BJ (cell line): Measurements from ENCODE around the gene FGF2. TPM values are rescaled to one million over a fixed set of nuclear protein-coding genes. Genes with fewer than 3 reads are reported as not detected.
"Not testable (repeated sequence)": the region's sequence is repeated elsewhere in the genome, so short reads cannot be mapped to it uniquely, and the experiment has no call there.

Source experiments
- CTCF ChIA-PET: fragments of 350-600 bp; formaldehyde crosslinking; extraction: SDS; loops from one replicate; lab custom pipeline; 2021; ENCODE audit warnings: antibody characterized with exemption, inconsistent platforms; lab: Yijun Ruan, JAX
- POLR2A ChIA-PET: fragments of 300-600 bp; sonication (Branson Sonifier 250); formaldehyde crosslinking; extraction: SDS; loops from one replicate; lab custom pipeline; 2021; ENCODE audit warnings: antibody characterized with exemption; lab: Charles Lee
- DNase-seq: peaks from one replicate; pipeline ENCODE4 v3.0.0-alpha.2; 2011; ENCODE audit warnings: low read depth
- H3K27me3 ChIP-seq: 2 replicates; pipeline ENCODE4 v1.6.0; 2011; ENCODE audit warnings: low read length; ENCODE audit not compliant: control insufficient read depth, insufficient read depth
- H3K36me3 ChIP-seq: 2 replicates; pipeline ENCODE4 v1.5.1; 2011; ENCODE audit warnings: low read length; ENCODE audit not compliant: control insufficient read depth, insufficient read depth
- H3K4me3 ChIP-seq: 2 replicates; pipeline ENCODE4 v1.5.1; 2011; ENCODE audit warnings: low read depth, mild to moderate bottlenecking, control low read depth, low read length
- CTCF ChIP-seq: IDR thresholded peaks from 2 replicates; pipeline ENCODE4 v1.5.1; 2011; ENCODE audit warnings: low read depth, mild to moderate bottlenecking, control low read depth, inconsistent platforms, low read length, moderate library complexity; ENCODE audit not compliant: insufficient read depth
- polyA plus RNA-seq: library from polyadenylated mRNA; depleted of rRNA; stranded (reverse); fragments of >200 nt; gene quantifications from 2 replicates; pipeline ENCODE4 v1.2.3, GENCODE V29; 2011; rRNA removed

The FGF2 gene
- polyA plus RNA-seq, 1 experiment = 72.7 TPM

GRCh38 chr4:122932763-122933162 is 106.1 kb downstream of the FGF2 start:
- H3K36me3 ChIP-seq = peaks cover 1% of the 10 kb centered on the region; the same call in 1 of the 2 replicates
- no peaks in the 10 kb centered on the region for H3K27me3 ChIP-seq
- H3K4me3 ChIP-seq = no peak overlapping the region
- ChIA-PET CTCF (interaction anchor here (0.6 to 3.6 kb wide), 3 partner anchors 56 to 329 kb away, joined by 4 to 27 read pairs (median 5); no protein-coding TSS in a partner anchor), POLR2A (no interaction called here)
- no peak for TF ChIP-seq CTCF
- DNase-seq = no peak

- POLR2A ChIA-PET, DNase-seq, H3K36me3 ChIP-seq, H3K27me3 ChIP-seq, CTCF ChIA-PET, H3K4me3 ChIP-seq: not testable (repeated sequence)
Measured at GRCh38 chr4:122945136-122945535, 118.5 kb downstream of the FGF2 start.

- TF ChIP-seq CTCF = no peak
- Histone ChIP-seq H3K4me3 (no peak overlapping the region), H3K27me3 (no peaks in the 10 kb centered on the region), H3K36me3 (peaks cover 3% of the 10 kb centered on the region; the same call in 1 of the 2 replicates)
- CTCF ChIA-PET = no interaction called here
- POLR2A ChIA-PET = no interaction called here
- DNase-seq = no peak
Measured at GRCh38 chr4:122946142-122946541, 119.5 kb downstream of the FGF2 start.

Other genes starting within 250 kb of the FGF2 start
- gene IL21, start 205.8 kb upstream of the FGF2 start, polyA plus RNA-seq = not detected in 2 replicates
- gene BBS12, start 94.1 kb upstream of the FGF2 start, polyA plus RNA-seq = 1.9 and 3.3 TPM in 2 replicates
- gene NUDT6, start 95.8 kb downstream of the FGF2 start, polyA plus RNA-seq = 2.4 and 4.3 TPM in 2 replicates